PFSK-1 (cell line): ENCODE results near the gene FEV.

Experiments used
- FOXP2 ChIP-seq: optimal IDR thresholded peaks from 2 replicates; pipeline ENCODE3; 2011; ENCODE audit warnings: borderline replicate concordance, control low read depth, inconsistent platforms; ENCODE audit not compliant: insufficient read depth; ENCODE audit errors: extremely low read length, extremely low read depth
- POLR2AphosphoS5 ChIP-seq: IDR thresholded peaks from 2 replicates; pipeline ENCODE4 v1.6.1; 2012; ENCODE audit warnings: low read depth, mild to moderate bottlenecking, control low read depth, low read length, moderate library complexity
- REST ChIP-seq, 2 experiments: IDR thresholded peaks; 2 replicates each; pipeline versions ENCODE4 v1.6.1 to v1.8.0; 2011 to 2012; ENCODE audit warnings: low read depth in 2 of 2, low read length in 2 of 2, control low read depth in 1 of 2, inconsistent platforms in 1 of 2, mild to moderate bottlenecking in 1 of 2, moderate library complexity in 1 of 2; ENCODE audit not compliant: insufficient read depth in 1 of 2
- SIN3A ChIP-seq: IDR thresholded peaks from 2 replicates; pipeline ENCODE4 v1.6.1; 2012; ENCODE audit warnings: mild to moderate bottlenecking, low read length, moderate library complexity, borderline replicate concordance; ENCODE audit not compliant: insufficient read depth
- TAF1 ChIP-seq: IDR thresholded peaks from 2 replicates; pipeline ENCODE4 v1.6.1; 2012; ENCODE audit warnings: low read length, control low read depth, borderline replicate concordance; ENCODE audit not compliant: insufficient read depth

The FEV gene

GRCh38 chr2:219029829-219030165, 44.8 kb upstream of the FEV start:
- TF ChIP-seq TAF1 (no peak), REST (IDR thresholded peaks at IDR 0.05; ENCODE audit: insufficient read depth in 1 of 2, low read depth in 2 of 2, low read length in 2 of 2) (no peak)

- TF ChIP-seq POLR2AphosphoS5 (no peak), REST (IDR thresholded peaks at IDR 0.05; ENCODE audit: insufficient read depth in 1 of 2, low read depth in 2 of 2, low read length in 2 of 2) (no peak), FOXP2 (no peak), TAF1 (no peak), SIN3A (no peak)
Measured at GRCh38 chr2:219028996-219029828, 44.2 kb upstream of the FEV start.

- TF ChIP-seq REST (IDR thresholded peaks at IDR 0.05; ENCODE audit: insufficient read depth in 1 of 2, low read depth in 2 of 2, low read length in 2 of 2), result no peak
- TF ChIP-seq POLR2AphosphoS5, result no peak
- no peak for TF ChIP-seq SIN3A
- no peak for TF ChIP-seq TAF1
- TF ChIP-seq FOXP2, result no peak
Measured at GRCh38 chr2:219028141-219028540, 43.2 kb upstream of the FEV start.

GRCh38 chr2:219027511-219028055, 42.6 kb upstream of the FEV start:
- no peak for TF ChIP-seq SIN3A
- TF ChIP-seq REST (IDR thresholded peaks at IDR 0.05; ENCODE audit: insufficient read depth in 1 of 2, low read depth in 2 of 2, low read length in 2 of 2), result no peak
- no peak for TF ChIP-seq TAF1
- TF ChIP-seq FOXP2, result no peak
- TF ChIP-seq POLR2AphosphoS5, result no peak

- no peak for TF ChIP-seq POLR2AphosphoS5
- TF ChIP-seq TAF1, result no peak
- no peak for TF ChIP-seq SIN3A
- TF ChIP-seq FOXP2, result no peak
- no peak for TF ChIP-seq REST (IDR thresholded peaks at IDR 0.05; ENCODE audit: insufficient read depth in 1 of 2, low read depth in 2 of 2, low read length in 2 of 2)
Measured at GRCh38 chr2:219026946-219027345, 42.0 kb upstream of the FEV start.
